ENCODE measurements around the gene SRRT. TPM values are rescaled to one million over a fixed set of nuclear protein-coding genes. Genes with fewer than 3 reads are reported as not detected.

Gene SRRT
- total and polyA plus RNA-seq, 2 of the 4 experiments (the other 2 are of a cell fraction) = 41.4 to 93.5 TPM

DNA sequence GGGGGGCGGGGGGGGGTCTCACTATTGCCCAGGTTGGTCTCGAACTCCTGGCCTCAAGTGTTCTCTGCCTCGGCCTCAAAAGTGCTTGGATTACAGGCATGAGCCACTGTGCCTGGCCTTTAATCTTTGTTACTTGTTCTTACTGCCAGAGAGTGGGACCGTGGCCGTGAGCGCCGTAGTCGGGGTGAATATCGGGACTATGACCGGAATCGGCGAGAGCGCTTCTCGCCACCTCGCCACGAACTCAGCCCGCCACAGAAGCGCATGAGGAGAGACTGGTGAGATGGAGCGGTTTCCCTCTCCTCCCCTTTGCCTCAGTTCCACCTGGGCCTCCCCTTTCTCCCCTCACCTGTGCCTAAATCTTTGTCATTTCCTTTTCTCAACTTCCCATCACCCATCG, 6.2 kb downstream of the SRRT start:
- H2BK120ac ChIP-seq (ENCODE audit: low read depth, low read length) = no peak overlapping the region
- no peak overlapping the region for H3K18ac ChIP-seq (ENCODE audit: low read depth, low read length)
- no peak overlapping the region for H2BK20ac ChIP-seq (ENCODE audit: low read depth, low read length)
- H2AFZ ChIP-seq (replicated peaks; ENCODE audit: low read length, poor library complexity) = no peak overlapping the region
- no peak overlapping the region for H3K14ac ChIP-seq (replicated peaks; ENCODE audit: low read depth, low read length)
- TF ChIP-seq NFE2L2 (IDR thresholded peaks at IDR 0.05; ENCODE audit: low read depth, low read length) (no peak), BHLHE40 (IDR thresholded peaks at IDR 0.05; ENCODE audit: low read depth, low read length) (no peak), SMC3 (IDR thresholded peaks at IDR 0.05; ENCODE audit: low read depth, low read length) (no peak), MAFK (IDR thresholded peaks at IDR 0.05; ENCODE audit: low read depth, low read length) (no peak), CHD1 (IDR thresholded peaks at IDR 0.05; ENCODE audit: low read depth, low read length) (no peak)
- TF ChIP-seq, protein P1, sequence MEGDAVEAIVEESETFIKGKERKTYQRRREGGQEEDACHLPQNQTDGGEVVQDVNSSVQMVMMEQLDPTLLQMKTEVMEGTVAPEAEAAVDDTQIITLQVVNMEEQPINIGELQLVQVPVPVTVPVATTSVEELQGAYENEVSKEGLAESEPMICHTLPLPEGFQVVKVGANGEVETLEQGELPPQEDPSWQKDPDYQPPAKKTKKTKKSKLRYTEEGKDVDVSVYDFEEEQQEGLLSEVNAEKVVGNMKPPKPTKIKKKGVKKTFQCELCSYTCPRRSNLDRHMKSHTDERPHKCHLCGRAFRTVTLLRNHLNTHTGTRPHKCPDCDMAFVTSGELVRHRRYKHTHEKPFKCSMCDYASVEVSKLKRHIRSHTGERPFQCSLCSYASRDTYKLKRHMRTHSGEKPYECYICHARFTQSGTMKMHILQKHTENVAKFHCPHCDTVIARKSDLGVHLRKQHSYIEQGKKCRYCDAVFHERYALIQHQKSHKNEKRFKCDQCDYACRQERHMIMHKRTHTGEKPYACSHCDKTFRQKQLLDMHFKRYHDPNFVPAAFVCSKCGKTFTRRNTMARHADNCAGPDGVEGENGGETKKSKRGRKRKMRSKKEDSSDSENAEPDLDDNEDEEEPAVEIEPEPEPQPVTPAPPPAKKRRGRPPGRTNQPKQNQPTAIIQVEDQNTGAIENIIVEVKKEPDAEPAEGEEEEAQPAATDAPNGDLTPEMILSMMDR (conservative IDR thresholded peaks at IDR 0.05; ENCODE audit: low read depth, low read length) = no peak
- peaks cover 48% of the 10 kb centered on the region for H4K20me1 ChIP-seq (ENCODE audit: insufficient read depth, low read length)
- no peak overlapping the region for H2BK15ac ChIP-seq (ENCODE audit: low read depth, low read length)
- no peak overlapping the region for H3K9ac ChIP-seq (ENCODE audit: low read depth, low read length)
- no peak overlapping the region for H3K23ac ChIP-seq (ENCODE audit: low read depth, low read length)
- H2AK9ac ChIP-seq (replicated peaks; ENCODE audit: low read depth, low read length, poor library complexity) = peak overlapping the region; percentile 71
- H3K36me3 ChIP-seq (ENCODE audit: control insufficient read depth, insufficient read depth, low read length) = peaks cover 70% of the 10 kb centered on the region
- peaks cover 4% of the 10 kb centered on the region; the same call in 1 of the 2 replicates for H3K4me1 ChIP-seq (ENCODE audit: control insufficient read depth, insufficient read depth, low read length)
- WGBS, 2 experiments (ENCODE audit: extremely low coverage in 2 of 2, insufficient read length in 1 of 2) = 94% methylated on average over 6 of the region's 20 CpGs; no CpG with 5 or more reads in 1 of the 2 experiments
- dilution Hi-C loops (cut with HindIII; ENCODE audit: low sequenced_read_pairs, unreplicated experiment) (no loop called here), in situ Hi-C loops (cut with MboI; ENCODE audit: low sequenced_read_pairs) (no loop called here), intact Hi-C loops (cut with micrococcal nuclease) (no loop called here)
- no peak overlapping the region for H3K4me2 ChIP-seq (ENCODE audit: low read depth, low read length)
- no peak overlapping the region for H4K91ac ChIP-seq (ENCODE audit: insufficient read depth, low read depth, low read length)
- ATAC-seq (ENCODE audit: low read depth) = no peak
- no peak overlapping the region for H4K8ac ChIP-seq (ENCODE audit: low read depth in 2 of 2, low read length in 2 of 2)
- H3K27me3 ChIP-seq (ENCODE audit: control insufficient read depth, insufficient read depth, low read length) = no peaks in the 10 kb centered on the region
- no peak for DNase-seq
- H3K4me3 ChIP-seq (ENCODE audit: insufficient read depth, low read depth, low read length) = no peak overlapping the region
- BruUV-seq (replicated peaks) = no TSS peak
- no peaks in the 10 kb centered on the region for H3K9me3 ChIP-seq (ENCODE audit: control insufficient read depth, insufficient read depth, low read length)
- no peak overlapping the region for H4K5ac ChIP-seq (ENCODE audit: low read depth, low read length)
- no peak overlapping the region for H2BK5ac ChIP-seq (ENCODE audit: low read depth, low read length, poor library complexity, severe bottlenecking)
- H3K4ac ChIP-seq (ENCODE audit: low read depth, low read length) = no peak overlapping the region
- H3K9me1 ChIP-seq (ENCODE audit: insufficient read depth, low read length) = no peaks in the 10 kb centered on the region; the same call in 1 of the 2 replicates
- no peak overlapping the region for H3K27ac ChIP-seq (ENCODE audit: insufficient read depth, low read length)
- H3K56ac ChIP-seq (ENCODE audit: extremely low read depth, insufficient read depth, low read length) = no peak overlapping the region
- no peak overlapping the region for H2AK5ac ChIP-seq (ENCODE audit: low read depth, low read length)
- POLR2A ChIA-PET (ENCODE audit: unreplicated experiment) = interaction anchor here (0.6 kb wide), 1 partner anchor 9 kb away, joined by 4 read pairs; no protein-coding TSS in a partner anchor
- peaks cover 32 to 70% of the 10 kb centered on the region in 2 experiments for H3K79me1 ChIP-seq (ENCODE audit: low read depth in 1 of 2, low read length in 2 of 2)
- CTCF ChIA-PET = no interaction called here
